GM12891 (cell line): ENCODE measurements around the gene ETFA.
"Not testable (repeated sequence)": the region's sequence is repeated elsewhere in the genome, so short reads cannot be mapped to it uniquely, and the experiment has no call there.

Source experiments
- DNase-seq: peaks from one replicate; pipeline ENCODE4 v3.0.0; 2011; ENCODE audit warnings: low spot score; ENCODE audit not compliant: insufficient read length
- FAIRE-seq: peaks from 2 replicates; lab custom pipeline; 2011; peaks lifted over from hg19 to GRCh38; lab: Jason Lieb, UNC
- PAX5 ChIP-seq: IDR thresholded peaks from 2 replicates; pipeline ENCODE4 v1.6.1; 2011; ENCODE audit warnings: low read length, moderate library complexity, mild to moderate bottlenecking; ENCODE audit not compliant: insufficient read depth, severe bottlenecking
- POLR2A ChIP-seq: IDR thresholded peaks from 2 replicates; pipeline ENCODE4 v1.6.1; 2011; ENCODE audit warnings: low read depth, low read length, control low read depth
- POLR2AphosphoS5 ChIP-seq: IDR thresholded peaks from 2 replicates; pipeline ENCODE4 v1.6.1; 2011; ENCODE audit warnings: low read depth, low read length, control low read depth
- POU2F2 ChIP-seq: IDR thresholded peaks from 2 replicates; pipeline ENCODE4 v1.6.1; 2011; ENCODE audit warnings: low read depth, mild to moderate bottlenecking, control low read depth, low read length, moderate library complexity
- SPI1 ChIP-seq: IDR thresholded peaks from 2 replicates; pipeline ENCODE4 v1.6.1; 2011; ENCODE audit warnings: low read depth, low read length, control low read depth
- TAF1 ChIP-seq: IDR thresholded peaks from 2 replicates; pipeline ENCODE4 v1.6.1; 2011; ENCODE audit warnings: low read depth, low read length, control low read depth

ETFA gene

DNA sequence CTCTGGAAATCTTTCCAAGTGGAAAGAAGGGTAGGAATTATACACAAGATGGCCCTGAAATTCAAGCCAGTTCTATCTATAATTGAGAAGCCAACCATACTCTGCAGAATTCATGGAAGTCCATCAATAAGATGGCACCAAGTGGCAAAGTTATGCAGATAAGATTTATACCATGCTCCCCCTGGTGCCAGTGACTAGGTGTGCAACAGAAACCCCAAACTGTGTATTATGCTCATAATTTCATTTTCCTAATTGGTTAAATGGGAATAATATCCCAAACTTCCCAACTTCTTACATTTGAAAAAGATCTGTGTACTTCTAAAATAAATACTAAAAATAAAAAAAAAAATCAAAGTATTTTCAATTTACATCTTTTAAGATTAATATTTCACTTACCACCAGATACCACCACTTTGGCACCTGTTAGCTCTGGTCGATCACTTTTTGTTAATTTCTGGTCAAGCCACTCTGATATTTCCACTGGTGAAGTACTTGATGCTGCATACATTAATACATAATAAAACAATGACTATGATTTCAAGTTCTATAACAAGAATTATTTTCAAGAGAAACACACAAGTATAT is 25.9 kb downstream of the ETFA start:
- no peak for FAIRE-seq
- no peak for DNase-seq
- TF ChIP-seq POLR2AphosphoS5 (no peak), SPI1 (no peak), PAX5 (no peak), TAF1 (no peak), POU2F2 (no peak), POLR2A (no peak)

DNA sequence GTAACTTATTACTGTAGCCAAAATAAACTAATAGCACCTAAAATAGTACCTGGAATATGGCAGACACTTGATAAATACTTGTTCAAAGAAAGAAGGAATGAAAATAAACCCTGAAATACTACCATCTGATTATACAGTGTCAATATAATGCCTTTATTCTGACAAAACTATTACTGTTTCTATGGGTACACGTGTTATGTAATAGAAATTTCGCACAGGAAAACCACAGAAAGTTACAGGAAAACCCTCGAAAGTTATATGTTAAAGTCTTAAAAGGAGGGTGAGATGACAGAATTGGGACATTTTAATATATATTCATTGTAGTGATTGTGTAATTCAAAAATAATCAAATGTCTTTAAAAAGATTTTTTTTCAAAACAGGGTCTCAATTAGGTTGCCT is 28.8 kb downstream of the ETFA start:
- TF ChIP-seq POU2F2 = no peak
- no peak for FAIRE-seq

GRCh38 chr15:76278651-76279050 is 32.6 kb downstream of the ETFA start:
- TF ChIP-seq POLR2AphosphoS5 = no peak
- TF ChIP-seq POU2F2 = no peak
- no peak for TF ChIP-seq TAF1
- FAIRE-seq (no peak), DNase-seq (no peak)

More for the DNA sequence above, 28.8 kb downstream of the ETFA start:
- no peak for DNase-seq

DNA sequence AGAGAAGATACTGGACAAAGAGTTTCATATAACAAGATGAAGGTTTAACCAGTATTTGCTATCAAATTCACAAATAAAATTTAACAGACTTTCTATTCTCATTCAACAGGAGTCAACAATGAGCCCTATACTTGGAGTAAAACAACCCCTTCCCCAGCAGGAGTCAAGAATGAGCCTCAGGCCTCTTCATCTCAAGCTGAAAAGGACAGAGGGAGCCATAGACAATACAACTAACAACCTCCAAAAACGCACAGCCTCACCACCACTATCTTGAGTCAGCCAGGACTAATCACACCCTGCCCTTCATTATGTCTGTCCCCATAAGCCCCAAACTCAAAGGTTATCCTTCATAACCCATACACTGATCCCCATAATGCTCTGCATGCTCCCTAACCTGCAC is 36.4 kb downstream of the ETFA start:
- DNase-seq (no peak), FAIRE-seq (no peak)
- no peak for TF ChIP-seq SPI1
- TF ChIP-seq PAX5 = no peak
- no peak for TF ChIP-seq TAF1

DNA sequence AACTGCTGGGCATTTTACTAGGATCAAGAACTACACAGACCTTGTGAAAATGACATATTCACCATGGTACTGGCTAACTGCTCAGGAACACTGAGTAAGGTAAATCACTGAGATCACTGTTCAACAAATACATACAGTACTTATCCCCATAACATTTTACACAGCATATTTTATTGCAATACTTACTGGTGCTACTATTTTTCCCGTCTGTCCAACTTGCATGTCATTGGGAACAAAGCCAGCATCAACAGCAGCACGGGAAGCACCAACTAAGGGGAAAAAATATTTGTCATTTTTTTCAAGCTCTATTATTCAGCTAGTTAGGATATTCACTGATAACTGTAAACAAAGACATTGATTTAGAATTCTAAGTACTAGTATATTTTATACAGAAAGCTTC is 37.0 kb downstream of the ETFA start:
- FAIRE-seq (no peak), DNase-seq (no peak)
- TF ChIP-seq POLR2AphosphoS5 (no peak), PAX5 (no peak), TAF1 (no peak), SPI1 (no peak), POLR2A (no peak), POU2F2 (no peak)

DNA sequence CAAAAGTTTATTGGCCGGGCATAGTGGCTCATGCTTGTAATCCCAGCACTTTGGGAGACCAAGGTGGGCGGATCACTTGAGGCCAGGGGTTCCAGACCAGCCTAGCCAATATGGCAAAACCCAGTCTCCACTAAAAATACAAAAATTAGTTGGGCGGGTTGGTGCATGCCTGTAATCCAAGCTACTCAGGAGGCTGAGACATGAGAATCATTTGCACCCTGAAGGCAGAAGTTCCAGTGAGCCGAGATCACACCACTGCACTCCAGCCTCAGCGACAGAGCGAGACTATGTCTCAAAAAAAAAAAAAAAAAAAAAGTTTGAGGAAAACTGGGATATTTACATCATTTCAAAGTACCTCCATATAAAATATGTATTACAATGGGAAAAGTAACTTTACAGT is 40.4 kb downstream of the ETFA start:
- no peak for TF ChIP-seq TAF1
- TF ChIP-seq POU2F2 = no peak
- TF ChIP-seq POLR2A = no peak
- no peak for TF ChIP-seq SPI1
- no peak for TF ChIP-seq PAX5
- TF ChIP-seq POLR2AphosphoS5 = no peak
- no peak for FAIRE-seq

GRCh38 chr15:76267077-76267476 is 44.2 kb downstream of the ETFA start:
- no peak for TF ChIP-seq POLR2AphosphoS5
- no peak for TF ChIP-seq PAX5
- no peak for TF ChIP-seq POU2F2
- no peak for TF ChIP-seq SPI1
- TF ChIP-seq TAF1 = no peak
- TF ChIP-seq POLR2A = no peak
- no peak for FAIRE-seq
- DNase-seq = no peak

More for the DNA sequence above, 40.4 kb downstream of the ETFA start:
- DNase-seq = no peak

GRCh38 chr15:76265769-76266168 is 45.5 kb downstream of the ETFA start:
- not testable (repeated sequence) for DNase-seq, FAIRE-seq

GRCh38 chr15:76260246-76260938 is 50.9 kb downstream of the ETFA start:
- FAIRE-seq (no peak), DNase-seq (no peak)
- TF ChIP-seq POLR2A (no peak), PAX5 (no peak), SPI1 (no peak), TAF1 (no peak), POU2F2 (no peak), POLR2AphosphoS5 (no peak)

DNA sequence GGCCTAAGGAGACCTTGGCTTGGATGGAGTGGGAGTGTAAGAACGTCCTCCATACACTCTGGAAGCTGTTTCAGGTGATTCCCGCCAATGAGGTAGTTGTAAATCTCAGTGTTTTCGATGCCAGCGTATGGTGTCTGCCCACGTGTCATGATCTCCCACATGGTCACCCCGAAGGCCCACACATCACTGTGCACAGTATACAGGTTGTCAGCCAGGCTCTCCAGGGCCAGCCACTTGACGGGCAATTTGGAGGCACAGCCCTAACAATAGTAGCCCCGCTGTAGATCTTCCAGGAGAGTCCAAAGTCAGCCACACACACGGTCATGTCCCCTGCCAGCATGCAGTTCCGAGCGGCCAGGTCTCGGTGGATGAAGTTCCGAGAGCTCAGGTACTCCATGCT is 51.9 kb downstream of the ETFA start:
- DNase-seq (no peak), FAIRE-seq (no peak)
- no peak for TF ChIP-seq SPI1
- no peak for TF ChIP-seq POU2F2
- TF ChIP-seq TAF1 = no peak
- TF ChIP-seq POLR2AphosphoS5 = no peak
- no peak for TF ChIP-seq POLR2A
- TF ChIP-seq PAX5 = no peak

DNA sequence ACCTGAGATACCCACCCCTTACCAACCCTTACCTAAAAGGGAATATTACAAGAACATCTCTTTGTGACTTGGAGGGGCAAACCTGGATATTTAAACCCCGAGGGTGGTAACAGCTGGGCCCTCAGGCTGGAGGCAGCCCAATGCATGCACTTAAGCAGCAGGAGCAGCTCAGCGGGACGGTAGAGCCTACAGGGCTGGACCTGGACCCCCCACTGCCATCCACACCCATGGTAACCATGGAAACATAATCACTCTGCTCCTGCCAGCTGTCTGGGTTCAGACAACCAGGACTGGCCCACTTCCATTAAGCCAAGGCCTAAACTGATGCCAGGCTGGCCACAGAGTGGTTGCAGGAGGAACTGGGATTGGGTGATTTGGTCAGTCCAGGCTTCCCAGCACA is 52.8 kb downstream of the ETFA start:
- TF ChIP-seq POLR2AphosphoS5 (no peak), POLR2A (no peak), POU2F2 (no peak)
- FAIRE-seq (no peak), DNase-seq (no peak)
